ENCODE measurements around the gene NKX1-1. TPM values are rescaled to one million over a fixed set of nuclear protein-coding genes. Genes with fewer than 3 reads are reported as not detected.

NKX1-1 gene
- total and polyA plus RNA-seq, 2 of the 8 experiments (the other 6 are each of a cell fraction or from before 2014, with no cell fraction given) = not detected

- TF ChIP-seq CHD7 (IDR thresholded peaks at IDR 0.05; ENCODE audit: insufficient replicate concordance, low read length) = no peak
- no peak for TF ChIP-seq JUND (IDR thresholded peaks at IDR 0.05; ENCODE audit: low read length)
- TF ChIP-seq RNF2 (IDR thresholded peaks at IDR 0.05; ENCODE audit: borderline replicate concordance, low read depth, low read length, missing control alignments, poor library complexity, severe bottlenecking) = no peak
- TF ChIP-seq SAP30 (IDR thresholded peaks at IDR 0.05; ENCODE audit: insufficient read depth, insufficient replicate concordance, low read length) = no peak
- no peak for TF ChIP-seq GTF2F1 (IDR thresholded peaks at IDR 0.05; ENCODE audit: borderline replicate concordance, low read depth, low read length)
- TF ChIP-seq ZNF274 (IDR thresholded peaks at IDR 0.05; ENCODE audit: borderline replicate concordance, extremely low read depth, low read length) = no peak
- TF ChIP-seq EP300 (IDR thresholded peaks at IDR 0.05; ENCODE audit: borderline replicate concordance in 1 of 2, low read depth in 2 of 2, low read length in 2 of 2) = no peak
- TF ChIP-seq BCL11A (IDR thresholded peaks at IDR 0.05; ENCODE audit: low read depth in 2 of 2, low read length in 2 of 2) = no peak
Observed at GRCh38 chr4:1380368-1381151, 25.7 kb downstream of the NKX1-1 start (continued).

All from H1 (cell line).